GM18507 (cell line): Measurements from ENCODE around the gene RNF151.
"Not testable (repeated sequence)": the region's sequence is repeated elsewhere in the genome, so short reads cannot be mapped to it uniquely, and the experiment has no call there.

Experiments
- DNase-seq: peaks from one replicate; pipeline ENCODE4 v3.0.0; 2011; ENCODE audit warnings: low read depth; ENCODE audit not compliant: insufficient read length; ENCODE audit errors: extremely low spot score
- FAIRE-seq: peaks from 2 replicates; lab custom pipeline; 2011; peaks lifted over from hg19 to GRCh38; lab: Jason Lieb, UNC

The RNF151 gene

GRCh38 chr16:1957434-1958142, 9.1 kb upstream of the RNF151 start:
- DNase-seq, FAIRE-seq: not testable (repeated sequence)

GRCh38 chr16:1958143-1958491, 8.5 kb upstream of the RNF151 start:
- not testable (repeated sequence) for FAIRE-seq

GRCh38 chr16:1958715-1959268, 7.9 kb upstream of the RNF151 start:
- FAIRE-seq = no peak
- no peak for DNase-seq

More at GRCh38 chr16:1958143-1958491, 8.5 kb upstream of the RNF151 start:
- not testable (repeated sequence) for DNase-seq

GRCh38 chr16:1959269-1960039, 7.2 kb upstream of the RNF151 start, which contains the start of gene NDUFB10:
Gene NDUFB10, plus strand, starts transcription at chr16:1959538. Its CDS starts 87 bp downstream, at chr16:1959625.
- DNase-seq (peak; percentile 83), FAIRE-seq (peak; percentile 90)

GRCh38 chr16:1960665-1961630, 5.7 kb upstream of the RNF151 start:
- DNase-seq (no peak), FAIRE-seq (peak; percentile 73)

GRCh38 chr16:1961651-1962067, 5.0 kb upstream of the RNF151 start:
- DNase-seq (no peak), FAIRE-seq (no peak)

GRCh38 chr16:1962161-1963153, 4.2 kb upstream of the RNF151 start:
- not testable (repeated sequence) for DNase-seq, FAIRE-seq

- no peak for FAIRE-seq
- DNase-seq = no peak
These were observed 2.7 kb upstream of the RNF151 start for GRCh38 chr16:1963806-1964505.

- DNase-seq (peak; percentile 100), FAIRE-seq (peak; percentile 99)
These were observed 1.9 kb upstream of the RNF151 start, which contains the start of gene RPS2 for GRCh38 chr16:1964506-1965395. Gene RPS2, minus strand, starts transcription at chr16:1964826. Its CDS starts 201 bp downstream, at chr16:1964625.

GRCh38 chr16:1965396-1966001, 1.2 kb upstream of the RNF151 start:
- no peak for DNase-seq
- FAIRE-seq = no peak

GRCh38 chr16:1968146-1968953, 1.7 kb downstream of the RNF151 start:
- no peak for DNase-seq
- no peak for FAIRE-seq

- DNase-seq (peak; percentile 88), FAIRE-seq (peak; percentile 98)
These were observed 5.3 kb downstream of the RNF151 start, which contains the start of gene TBL3 for GRCh38 chr16:1971796-1972489. Gene TBL3, plus strand, starts transcription at chr16:1972053. Its CDS starts 112 bp downstream, at chr16:1972165.

- DNase-seq (no peak), FAIRE-seq (no peak)
These were observed 5.8 kb downstream of the RNF151 start for GRCh38 chr16:1972490-1972877.

- DNase-seq = no peak
- no peak for FAIRE-seq
These were observed 7.0 kb downstream of the RNF151 start for GRCh38 chr16:1973461-1974156.
